ENCODE results near the gene TMEM270.

TMEM270 gene

DNA sequence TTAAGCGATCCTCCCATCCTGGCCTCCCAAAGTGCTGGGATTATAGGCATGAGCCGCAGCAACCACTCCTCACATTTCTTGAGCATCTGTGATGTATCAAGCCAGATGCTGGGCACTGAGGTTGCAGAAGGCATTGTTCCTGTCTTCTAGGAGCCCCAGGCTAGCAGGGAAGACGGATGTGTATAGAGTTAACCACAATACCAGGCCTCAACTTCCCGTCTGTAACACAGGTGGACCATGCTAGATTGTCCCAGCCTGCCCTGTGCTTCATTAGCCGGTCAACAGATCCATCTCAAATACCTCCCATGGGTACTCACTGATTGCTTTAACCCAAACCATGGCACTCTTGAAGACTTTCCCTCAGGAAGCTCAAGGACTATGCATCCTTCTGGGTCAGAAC lies 32.0 kb upstream of the TMEM270 start:
- no peak for DNase-seq (ENCODE audit: low read depth)
- TF ChIP-seq CTCF (IDR thresholded peaks at IDR 0.05; ENCODE audit: low read length, missing control alignments): no peak

DNA sequence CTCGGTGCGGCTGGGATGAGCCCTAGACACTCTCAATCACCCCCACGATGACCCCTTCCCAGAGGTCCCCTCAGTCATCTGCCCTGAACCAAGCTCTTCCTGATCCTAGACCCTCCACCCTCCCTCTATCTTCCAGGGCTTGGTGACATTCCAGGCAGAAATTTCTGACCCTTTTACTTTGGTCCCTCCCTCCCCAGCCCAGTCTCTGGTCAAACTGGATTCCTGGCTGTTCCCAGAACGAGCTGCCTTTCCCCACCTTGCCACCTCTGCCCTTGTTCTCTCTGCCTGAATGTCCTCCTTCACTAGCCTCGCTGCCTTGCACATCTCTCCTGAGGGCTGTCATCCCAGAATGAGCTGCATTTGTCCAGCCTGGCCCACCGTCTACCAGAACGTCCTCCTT lies 31.5 kb upstream of the TMEM270 start:
- H3K4me3 ChIP-seq (replicated peaks; ENCODE audit: low read depth, low read length): no peak overlapping the region
- DNase-seq (ENCODE audit: low read depth): no peak
- TF ChIP-seq CTCF (IDR thresholded peaks at IDR 0.05; ENCODE audit: low read length, missing control alignments): no peak

More for the DNA sequence above, 32.0 kb upstream of the TMEM270 start:
- no peak overlapping the region for H3K4me3 ChIP-seq (replicated peaks; ENCODE audit: low read depth, low read length)

GRCh38 chr7:73829921-73830680 lies 30.9 kb upstream of the TMEM270 start:
- H3K4me3 ChIP-seq (replicated peaks; ENCODE audit: low read depth, low read length): no peak overlapping the region
- no peak for TF ChIP-seq CTCF (IDR thresholded peaks at IDR 0.05; ENCODE audit: low read length, missing control alignments)
- DNase-seq (ENCODE audit: low read depth): no peak

DNA sequence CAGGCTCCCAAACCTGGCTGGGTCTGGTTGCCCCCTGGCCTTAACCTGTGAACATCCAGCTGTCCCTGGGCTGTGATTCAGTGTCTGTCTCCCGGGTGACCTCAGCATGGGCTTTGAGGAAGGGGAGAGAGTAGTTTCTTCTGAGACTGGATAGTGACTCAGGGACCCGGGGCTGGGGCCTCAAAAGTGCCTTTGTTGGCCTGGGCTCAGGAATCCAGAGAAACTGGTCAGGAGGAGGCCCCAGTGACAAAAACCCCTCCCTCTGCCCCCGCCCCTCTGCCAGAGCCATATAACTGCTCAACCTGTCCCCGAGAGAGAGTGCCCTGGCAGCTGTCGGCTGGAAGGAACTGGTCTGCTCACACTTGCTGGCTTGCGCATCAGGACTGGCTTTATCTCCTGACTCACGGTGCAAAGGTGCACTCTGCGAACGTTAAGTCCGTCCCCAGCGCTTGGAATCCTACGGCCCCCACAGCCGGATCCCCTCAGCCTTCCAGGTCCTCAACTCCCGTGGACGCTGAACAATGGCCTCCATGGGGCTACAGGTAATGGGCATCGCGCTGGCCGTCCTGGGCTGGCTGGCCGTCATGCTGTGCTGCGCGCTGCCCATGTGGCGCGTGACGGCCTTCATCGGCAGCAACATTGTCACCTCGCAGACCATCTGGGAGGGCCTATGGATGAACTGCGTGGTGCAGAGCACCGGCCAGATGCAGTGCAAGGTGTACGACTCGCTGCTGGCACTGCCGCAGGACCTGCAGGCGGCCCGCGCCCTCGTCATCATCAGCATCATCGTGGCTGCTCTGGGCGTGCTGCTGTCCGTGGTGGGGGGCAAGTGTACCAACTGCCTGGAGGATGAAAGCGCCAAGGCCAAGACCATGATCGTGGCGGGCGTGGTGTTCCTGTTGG lies 30.0 kb upstream of the TMEM270 start, which contains the start of gene CLDN4:
CLDN4 (plus strand) TSS at position 316 of the 903 bp plus-strand sequence; CDS start at position 522, 206 bp downstream.
- TF ChIP-seq CTCF (IDR thresholded peaks at IDR 0.05; ENCODE audit: low read length, missing control alignments): no peak
- H3K4me3 ChIP-seq (replicated peaks; ENCODE audit: low read depth, low read length): no peak within 1 kb of the TSS
- DNase-seq (ENCODE audit: low read depth): no peak

- DNase-seq (ENCODE audit: low read depth): no peak
- TF ChIP-seq CTCF (IDR thresholded peaks at IDR 0.05; ENCODE audit: low read length, missing control alignments): no peak
- H3K4me3 ChIP-seq (replicated peaks; ENCODE audit: low read depth, low read length): no peak overlapping the region
These were observed 29.4 kb upstream of the TMEM270 start for GRCh38 chr7:73831584-73831833.

- no peak for TF ChIP-seq CTCF (IDR thresholded peaks at IDR 0.05; ENCODE audit: low read length, missing control alignments)
- no peak overlapping the region for H3K4me3 ChIP-seq (replicated peaks; ENCODE audit: low read depth, low read length)
- DNase-seq (ENCODE audit: low read depth): no peak
These were observed 28.9 kb upstream of the TMEM270 start for GRCh38 chr7:73831834-73832651.
